ENCODE results near the gene RNF125. TPM values are rescaled to one million over a fixed set of nuclear protein-coding genes. Genes with fewer than 3 reads are reported as not detected.
A peak's percentile ranks its signal among the peaks of the same experiment; 100 is the strongest.
"Not testable (repeated sequence)": the region's sequence is repeated elsewhere in the genome, so short reads cannot be mapped to it uniquely, and the experiment has no call there.

RNF125 gene
- total RNA-seq, 3 donors from 2014 or later, result 7.5 to 18.7 (median 8.9) TPM

DNA sequence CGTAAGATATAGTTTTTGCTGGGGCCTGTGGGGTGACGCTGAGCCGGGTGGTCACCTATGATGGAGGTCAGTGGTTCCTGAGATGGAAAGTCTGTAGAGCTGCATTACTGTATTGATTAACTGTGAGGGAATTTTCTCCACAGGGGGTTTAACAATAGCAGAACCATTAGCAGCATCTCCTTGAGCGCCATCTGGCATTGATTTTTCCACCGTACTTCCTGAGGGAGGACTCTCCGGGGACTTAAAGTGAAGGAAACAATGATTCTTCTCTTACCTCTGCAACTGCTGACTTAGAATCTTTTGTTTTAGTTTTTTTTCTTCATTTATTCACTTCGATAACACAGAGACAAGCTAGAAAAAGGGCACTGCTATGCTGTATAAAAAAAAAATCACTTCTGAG is 22.6 kb upstream of the RNF125 start:
- TF ChIP-seq, protein P1, sequence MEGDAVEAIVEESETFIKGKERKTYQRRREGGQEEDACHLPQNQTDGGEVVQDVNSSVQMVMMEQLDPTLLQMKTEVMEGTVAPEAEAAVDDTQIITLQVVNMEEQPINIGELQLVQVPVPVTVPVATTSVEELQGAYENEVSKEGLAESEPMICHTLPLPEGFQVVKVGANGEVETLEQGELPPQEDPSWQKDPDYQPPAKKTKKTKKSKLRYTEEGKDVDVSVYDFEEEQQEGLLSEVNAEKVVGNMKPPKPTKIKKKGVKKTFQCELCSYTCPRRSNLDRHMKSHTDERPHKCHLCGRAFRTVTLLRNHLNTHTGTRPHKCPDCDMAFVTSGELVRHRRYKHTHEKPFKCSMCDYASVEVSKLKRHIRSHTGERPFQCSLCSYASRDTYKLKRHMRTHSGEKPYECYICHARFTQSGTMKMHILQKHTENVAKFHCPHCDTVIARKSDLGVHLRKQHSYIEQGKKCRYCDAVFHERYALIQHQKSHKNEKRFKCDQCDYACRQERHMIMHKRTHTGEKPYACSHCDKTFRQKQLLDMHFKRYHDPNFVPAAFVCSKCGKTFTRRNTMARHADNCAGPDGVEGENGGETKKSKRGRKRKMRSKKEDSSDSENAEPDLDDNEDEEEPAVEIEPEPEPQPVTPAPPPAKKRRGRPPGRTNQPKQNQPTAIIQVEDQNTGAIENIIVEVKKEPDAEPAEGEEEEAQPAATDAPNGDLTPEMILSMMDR (IDR thresholded peaks at IDR 0.05), result no peak
- intact Hi-C loops (cut with DNase I, micrococcal nuclease), result no loop called here
- ATAC-seq (no peak), DNase-seq (no peak)
- Histone ChIP-seq H3K36me3 (ENCODE audit: low read depth) (no peaks in the 10 kb centered on the region), H3K4me1 (ENCODE audit: low read depth) (no peaks in the 10 kb centered on the region), H3K9me3 (no peaks in the 10 kb centered on the region), H3K4me3 (no peak overlapping the region)

- TF ChIP-seq, protein P1 (IDR thresholded peaks at IDR 0.05), result no peak
- intact Hi-C loops (cut with DNase I, micrococcal nuclease), result no loop called here
- DNase-seq (no peak), ATAC-seq (no peak)
- Histone ChIP-seq H3K9me3 (no peaks in the 10 kb centered on the region), H3K36me3 (ENCODE audit: low read depth) (no peaks in the 10 kb centered on the region), H3K4me1 (ENCODE audit: low read depth) (no peaks in the 10 kb centered on the region), H3K4me3 (no peak overlapping the region)
Observed at GRCh38 chr18:31998880-31999412, 19.7 kb upstream of the RNF125 start.

DNA sequence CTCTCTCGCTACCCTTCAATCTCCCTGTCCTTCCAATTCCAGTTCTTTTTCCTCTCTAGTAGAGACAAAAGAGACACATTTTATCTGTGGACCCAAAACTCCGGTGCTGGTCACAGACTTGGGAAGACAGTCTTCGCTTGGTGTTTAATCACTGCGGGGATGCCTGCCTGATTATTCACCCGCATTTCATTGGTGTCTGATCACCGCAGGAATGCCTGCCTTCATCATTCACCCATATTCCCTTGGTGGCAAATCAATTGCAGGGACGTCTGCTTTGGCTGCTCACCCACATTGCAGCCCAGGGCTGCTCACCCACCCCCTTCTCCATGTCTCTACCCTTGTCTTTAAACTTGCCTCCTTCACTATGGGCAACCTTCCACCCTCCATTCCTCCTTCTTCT is 17.5 kb upstream of the RNF125 start:
- DNase-seq; H3K36me3 ChIP-seq (ENCODE audit: low read depth); ATAC-seq; intact Hi-C loops (cut with DNase I, micrococcal nuclease); H3K4me3 ChIP-seq; H3K4me1 ChIP-seq (ENCODE audit: low read depth); H3K9me3 ChIP-seq: not testable (repeated sequence)

GRCh38 chr18:32003822-32004221 is 14.8 kb upstream of the RNF125 start:
- intact Hi-C loops (cut with DNase I, micrococcal nuclease); H3K9me3 ChIP-seq; H3K36me3 ChIP-seq (ENCODE audit: low read depth); H3K4me3 ChIP-seq; DNase-seq; ATAC-seq; H3K4me1 ChIP-seq (ENCODE audit: low read depth): not testable (repeated sequence)

GRCh38 chr18:32010124-32010721 is 8.4 kb upstream of the RNF125 start:
- DNase-seq (peak in 1 of 3 donors; percentile 4), ATAC-seq (no peak)
- no peak overlapping the region for H3K4me3 ChIP-seq
- no peaks in the 10 kb centered on the region for H3K36me3 ChIP-seq (ENCODE audit: low read depth)
- TF ChIP-seq, protein P1 (IDR thresholded peaks at IDR 0.05), result no peak
- H3K9me3 ChIP-seq, result no peaks in the 10 kb centered on the region
- intact Hi-C loops (cut with DNase I, micrococcal nuclease), result no loop called here
- no peaks in the 10 kb centered on the region for H3K4me1 ChIP-seq (ENCODE audit: low read depth)

- Histone ChIP-seq H3K36me3 (ENCODE audit: low read depth) (no peaks in the 10 kb centered on the region), H3K9me3 (no peaks in the 10 kb centered on the region), H3K4me1 (ENCODE audit: low read depth) (no peaks in the 10 kb centered on the region), H3K4me3 (no peak overlapping the region)
- TF ChIP-seq, protein P1 (IDR thresholded peaks at IDR 0.05), result no peak
- intact Hi-C loops (cut with DNase I, micrococcal nuclease), result no loop called here
- DNase-seq (no peak), ATAC-seq (no peak)
Observed at GRCh38 chr18:32011193-32011592, 7.4 kb upstream of the RNF125 start.
